HG03135 (cell line): Measurements from ENCODE around the gene GNG11.

ENCODE experiments used
- ATAC-seq: cut with Tn5 transposase; IDR thresholded peaks from one replicate; pipeline ENCODE4 v1.9.1; 2021; ENCODE audit warnings: mild to moderate bottlenecking, moderate library complexity; ENCODE audit not compliant: unreplicated experiment

Gene GNG11

DNA sequence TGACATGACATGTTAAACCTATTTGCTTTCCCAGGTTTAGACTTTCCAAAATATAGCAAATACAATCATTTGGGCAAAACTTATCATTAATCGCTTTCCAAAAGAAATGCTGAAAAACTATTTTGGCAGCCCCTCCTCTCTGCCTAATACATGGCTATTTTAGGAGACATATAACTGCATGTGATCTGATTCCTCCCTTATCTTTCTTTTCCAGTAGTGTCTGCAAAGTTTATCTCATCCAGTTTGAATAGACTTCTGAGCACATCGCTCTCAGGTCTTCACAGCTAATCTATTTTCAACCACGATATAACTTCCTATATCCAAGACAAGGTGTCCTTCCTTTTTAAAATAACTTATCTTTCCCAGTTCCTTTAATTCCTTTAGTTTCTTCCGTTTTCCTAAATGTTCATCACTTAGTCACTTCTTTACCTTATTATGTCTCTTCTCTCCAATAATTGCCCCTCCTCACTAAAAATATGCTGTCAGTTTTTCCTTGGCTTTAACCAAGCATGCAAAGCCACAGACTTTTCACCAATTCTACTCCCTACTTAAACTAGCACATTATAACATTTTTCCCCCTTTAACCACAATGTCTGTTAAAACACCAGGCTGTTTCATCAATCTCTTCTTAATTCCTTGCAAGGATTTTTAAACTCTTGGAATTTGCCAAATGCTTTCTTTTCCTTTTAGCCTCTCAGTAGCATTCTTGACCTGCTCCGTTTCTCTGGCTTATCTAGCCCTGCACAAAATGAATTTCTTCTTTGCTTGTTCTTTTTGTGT is 24.4 kb downstream of the GNG11 start:
- ATAC-seq: no peak

DNA sequence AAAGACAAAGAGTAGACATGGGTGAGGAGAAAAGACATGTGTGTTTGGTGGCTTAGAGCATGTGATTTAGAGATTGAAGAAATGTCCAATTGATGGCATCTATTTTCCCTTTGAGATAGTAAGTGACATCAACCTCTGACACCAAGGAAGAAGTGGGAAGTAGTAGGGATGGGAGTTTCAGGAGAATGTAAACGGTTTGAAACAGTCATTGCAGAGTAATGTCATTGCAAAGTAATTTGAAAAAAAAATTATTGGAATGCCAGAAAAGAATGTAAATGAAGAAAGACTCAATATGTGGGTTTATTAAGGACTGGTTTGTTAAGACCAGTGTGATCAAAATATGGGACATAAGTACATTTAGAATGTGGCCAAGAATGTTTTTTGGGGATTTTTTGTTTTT is 26.6 kb downstream of the GNG11 start:
- ATAC-seq: no peak

DNA sequence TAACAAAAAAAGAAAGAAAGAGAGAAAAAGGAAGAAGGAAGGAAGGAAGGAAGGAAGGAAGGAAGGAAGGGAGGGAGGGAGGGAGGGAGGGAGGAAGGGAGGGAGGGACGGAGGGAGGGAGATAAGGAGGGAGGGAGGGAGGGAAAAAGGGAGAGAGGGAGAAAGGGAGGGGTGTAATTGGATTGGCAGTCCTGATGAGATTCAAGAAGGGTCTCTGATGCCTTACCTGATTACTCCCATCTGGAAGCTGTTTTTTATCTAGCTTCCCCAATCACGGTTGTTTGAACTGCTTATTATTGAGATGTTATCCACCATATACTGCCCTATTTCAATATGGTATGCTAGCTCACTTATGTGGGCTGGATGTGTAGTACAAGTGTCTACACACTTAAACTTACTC is 27.3 kb downstream of the GNG11 start:
- ATAC-seq: no peak

- ATAC-seq: no peak
Measured at GRCh38 chr7:93949423-93949822, 27.9 kb downstream of the GNG11 start.

DNA sequence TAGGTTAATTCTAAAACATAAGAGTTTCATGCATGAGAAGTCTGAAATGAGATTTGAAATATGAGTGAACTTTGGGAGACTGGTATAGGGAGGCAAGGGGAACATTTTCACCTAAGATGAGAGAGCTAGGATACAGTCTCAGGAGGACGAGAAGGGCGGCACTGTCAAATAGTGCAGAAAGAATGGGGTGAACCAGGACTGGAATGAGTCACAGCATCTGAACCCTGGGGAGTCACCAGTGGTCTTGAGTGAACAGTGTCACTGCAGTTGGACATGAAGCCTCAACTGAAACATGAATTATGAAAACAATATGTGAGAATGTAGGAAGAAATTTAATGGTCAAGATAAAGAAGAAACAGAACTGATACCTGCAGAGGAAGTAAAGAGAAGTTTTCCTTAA is 33.8 kb downstream of the GNG11 start:
- ATAC-seq: no peak

GRCh38 chr7:93957767-93958166 is 36.2 kb downstream of the GNG11 start:
- ATAC-seq: no peak

- ATAC-seq: no peak
Measured at GRCh38 chr7:93958216-93958615, 36.7 kb downstream of the GNG11 start.

- ATAC-seq: no peak
Measured at GRCh38 chr7:93958651-93959050, 37.1 kb downstream of the GNG11 start.

DNA sequence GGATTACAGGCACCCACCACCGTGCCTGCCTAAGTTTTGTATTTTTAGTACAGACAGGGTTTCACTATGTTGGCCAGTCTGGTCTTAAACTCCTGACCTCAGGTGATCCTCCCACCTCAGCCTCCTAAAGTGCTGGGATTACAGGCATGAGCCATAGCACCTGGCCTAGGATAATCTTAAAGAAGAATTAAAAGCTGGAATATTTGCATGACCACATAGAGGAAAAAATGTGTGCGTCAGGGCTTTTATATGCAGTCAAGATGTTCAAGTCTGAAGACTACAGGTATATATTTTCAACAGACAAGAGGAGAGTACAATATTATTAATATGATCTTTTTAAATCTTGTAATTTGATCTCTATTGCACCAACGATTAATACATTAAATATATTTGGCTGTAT is 39.5 kb downstream of the GNG11 start:
- no peak for ATAC-seq

- ATAC-seq: no peak
Measured at GRCh38 chr7:93964262-93964661, 42.7 kb downstream of the GNG11 start.

DNA sequence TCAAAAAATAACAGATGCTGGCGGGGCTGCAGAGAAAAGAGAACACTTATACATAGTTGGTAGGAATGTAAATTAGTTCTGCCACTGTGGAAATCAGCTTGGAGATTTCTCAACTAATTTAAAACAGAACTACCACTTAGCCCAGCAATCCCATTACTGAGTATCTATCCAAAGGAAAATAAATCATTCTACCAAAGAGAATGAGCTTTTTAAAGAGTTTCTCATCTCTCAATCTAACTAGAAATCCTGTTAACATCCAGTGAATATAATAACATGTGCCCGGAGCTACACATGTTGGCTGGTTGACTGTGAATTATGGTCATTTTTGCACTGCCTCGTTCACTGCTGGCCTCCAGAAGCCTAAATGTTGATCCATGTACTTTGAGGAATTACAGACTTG is 43.3 kb downstream of the GNG11 start:
- ATAC-seq: no peak

GRCh38 chr7:93968911-93969620 is 47.5 kb downstream of the GNG11 start:
- ATAC-seq: no peak

DNA sequence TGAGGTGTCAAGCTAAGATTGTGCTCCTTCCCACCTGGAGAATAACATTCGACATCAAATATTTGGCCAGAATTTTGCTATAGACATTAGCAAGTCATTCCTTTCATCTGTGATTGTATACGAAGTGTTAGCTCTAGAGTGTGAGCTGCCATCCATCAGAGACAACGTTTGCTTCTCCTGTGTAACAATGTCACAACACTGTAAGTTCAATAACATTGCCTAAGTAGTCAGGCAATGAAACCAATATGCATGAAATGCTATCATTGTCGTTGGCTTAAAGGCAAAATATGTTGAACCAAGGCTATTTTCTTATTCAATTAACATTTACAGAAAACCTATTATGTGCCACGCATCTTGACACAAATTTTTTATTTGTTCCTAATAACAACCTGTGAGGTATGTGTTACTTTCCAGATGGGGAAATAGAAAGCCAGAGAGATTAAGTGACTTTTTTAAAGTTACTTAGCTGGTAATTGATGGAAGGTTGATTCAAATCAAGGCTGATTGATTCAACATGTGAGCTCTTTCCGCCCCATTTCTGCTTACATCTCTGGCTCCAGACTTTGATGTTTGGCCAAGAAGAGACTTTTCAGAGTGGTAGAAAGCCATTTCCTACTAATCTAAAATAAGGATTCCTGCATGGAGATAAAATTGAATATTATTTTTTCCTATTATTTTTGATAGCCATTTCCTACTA is 50.6 kb downstream of the GNG11 start:
- ATAC-seq: no peak

GRCh38 chr7:93973134-93973533 is 51.6 kb downstream of the GNG11 start:
- no peak for ATAC-seq

DNA sequence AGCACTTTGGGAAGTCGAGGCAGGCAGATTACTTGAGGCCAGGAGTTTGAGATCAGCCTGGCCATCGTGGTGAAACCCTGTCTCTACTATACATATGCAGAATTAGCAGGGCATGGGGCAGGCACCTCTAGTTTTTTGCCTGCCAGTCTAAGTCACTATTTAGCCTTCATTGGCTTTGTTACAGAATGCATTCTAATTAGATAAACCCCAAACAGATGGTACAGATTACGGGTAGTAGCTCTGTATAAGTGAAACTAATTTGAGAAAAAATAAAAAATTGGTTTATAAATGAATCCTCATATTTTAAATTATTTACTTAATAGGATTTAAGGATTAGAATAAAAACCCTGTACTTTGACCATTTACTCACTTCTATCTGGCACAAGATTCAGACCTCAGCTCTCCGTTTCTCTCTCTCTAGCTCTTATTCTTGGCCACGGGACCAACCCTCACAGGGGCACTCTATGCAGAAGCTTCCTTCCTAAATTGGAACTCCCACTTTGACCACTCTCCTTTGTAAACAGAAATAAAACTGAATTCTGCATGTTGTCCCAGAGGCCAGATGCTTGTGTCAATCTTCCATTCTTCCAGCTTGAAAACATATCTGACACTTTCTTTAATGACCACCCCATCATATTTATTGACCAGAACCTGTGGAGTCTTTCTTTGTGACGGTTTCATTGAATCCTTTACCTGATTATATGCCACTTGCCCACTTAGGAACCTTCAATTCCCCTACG is 55.8 kb downstream of the GNG11 start:
- ATAC-seq: no peak
